GM12864 (cell line): Measurements from ENCODE around the gene HTR3E.
"Not testable (repeated sequence)": the region's sequence is repeated elsewhere in the genome, so short reads cannot be mapped to it uniquely, and the experiment has no call there.

Experiments used
- DNase-seq: peaks from one replicate; pipeline ENCODE4 v3.0.0-alpha.2; 2011; ENCODE audit warnings: low read depth
- H3K4me3 ChIP-seq: 2 replicates; pipeline ENCODE4 v1.5.1; 2011; ENCODE audit warnings: mild to moderate bottlenecking, low read depth, low read length, control low read depth
- TF ChIP-seq, protein P1 (sequence below): IDR thresholded peaks from 2 replicates; pipeline ENCODE4 v1.5.1; 2011; ENCODE audit warnings: low read depth, mild to moderate bottlenecking, moderate library complexity, low read length, control low read depth, inconsistent platforms; ENCODE audit errors: missing control alignments

Gene HTR3E

DNA sequence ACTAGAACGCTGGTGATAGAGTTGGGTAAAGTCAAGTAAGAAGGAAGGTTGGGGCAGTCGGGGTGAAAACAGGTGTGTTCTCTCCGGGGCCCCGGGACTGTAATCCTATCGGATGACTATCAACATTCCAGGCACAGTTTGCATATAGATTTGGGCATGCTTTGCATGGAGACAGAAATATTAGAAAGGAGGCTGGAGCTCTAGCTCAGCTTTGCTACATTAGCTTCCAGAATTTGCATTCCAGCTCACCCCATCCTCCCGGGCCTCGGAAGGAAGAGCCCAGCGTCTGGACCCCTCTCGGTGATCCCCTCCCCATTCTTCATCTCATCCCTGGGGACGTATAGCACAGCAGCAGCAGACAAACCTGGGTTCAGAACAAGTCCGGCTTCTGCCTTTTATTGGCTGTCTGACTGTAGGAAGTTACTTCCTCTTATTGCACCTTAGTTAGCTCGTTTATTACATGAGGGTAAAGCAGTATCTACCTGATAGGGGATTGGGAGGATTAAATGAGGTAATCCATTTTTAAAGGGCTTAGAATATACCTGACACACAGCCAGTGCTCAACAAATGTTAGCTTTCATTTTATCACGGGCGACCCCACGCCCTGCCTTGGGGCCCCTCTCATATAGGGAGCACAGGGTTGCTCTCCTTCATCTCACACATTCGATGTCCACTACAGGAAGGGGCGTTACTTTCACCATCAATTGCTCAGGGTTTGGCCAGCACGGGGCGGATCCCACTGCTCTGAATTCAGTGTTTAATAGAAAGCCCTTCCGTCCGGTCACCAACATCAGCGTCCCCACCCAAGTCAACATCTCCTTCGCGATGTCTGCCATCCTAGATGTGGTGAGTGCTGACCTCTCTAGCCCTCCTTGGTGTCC is 3.2 kb downstream of the HTR3E start:
- no peak for DNase-seq
- no peak overlapping the region for H3K4me3 ChIP-seq
- TF ChIP-seq, protein P1, sequence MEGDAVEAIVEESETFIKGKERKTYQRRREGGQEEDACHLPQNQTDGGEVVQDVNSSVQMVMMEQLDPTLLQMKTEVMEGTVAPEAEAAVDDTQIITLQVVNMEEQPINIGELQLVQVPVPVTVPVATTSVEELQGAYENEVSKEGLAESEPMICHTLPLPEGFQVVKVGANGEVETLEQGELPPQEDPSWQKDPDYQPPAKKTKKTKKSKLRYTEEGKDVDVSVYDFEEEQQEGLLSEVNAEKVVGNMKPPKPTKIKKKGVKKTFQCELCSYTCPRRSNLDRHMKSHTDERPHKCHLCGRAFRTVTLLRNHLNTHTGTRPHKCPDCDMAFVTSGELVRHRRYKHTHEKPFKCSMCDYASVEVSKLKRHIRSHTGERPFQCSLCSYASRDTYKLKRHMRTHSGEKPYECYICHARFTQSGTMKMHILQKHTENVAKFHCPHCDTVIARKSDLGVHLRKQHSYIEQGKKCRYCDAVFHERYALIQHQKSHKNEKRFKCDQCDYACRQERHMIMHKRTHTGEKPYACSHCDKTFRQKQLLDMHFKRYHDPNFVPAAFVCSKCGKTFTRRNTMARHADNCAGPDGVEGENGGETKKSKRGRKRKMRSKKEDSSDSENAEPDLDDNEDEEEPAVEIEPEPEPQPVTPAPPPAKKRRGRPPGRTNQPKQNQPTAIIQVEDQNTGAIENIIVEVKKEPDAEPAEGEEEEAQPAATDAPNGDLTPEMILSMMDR, result no peak

DNA sequence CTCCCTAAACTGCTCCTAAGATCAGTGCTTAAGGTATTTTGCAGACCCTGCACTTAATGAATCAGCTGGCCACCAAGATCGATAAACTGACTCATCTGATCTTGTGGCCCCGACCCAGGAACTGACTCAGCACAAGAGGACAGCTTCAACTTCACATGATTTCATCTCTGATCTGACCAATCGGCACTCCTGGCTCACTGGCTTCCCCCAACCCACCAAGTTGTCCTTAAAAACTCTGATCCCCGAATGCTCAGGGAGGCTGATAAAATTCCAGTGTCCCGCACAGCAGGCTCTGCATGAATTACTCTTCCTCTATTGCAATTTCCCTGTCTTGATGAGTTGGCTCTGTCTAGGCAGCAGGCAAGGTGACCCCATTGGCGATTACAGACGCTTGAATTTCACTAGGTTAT is 13.5 kb downstream of the HTR3E start:
- no peak overlapping the region for H3K4me3 ChIP-seq
- no peak for DNase-seq

DNA sequence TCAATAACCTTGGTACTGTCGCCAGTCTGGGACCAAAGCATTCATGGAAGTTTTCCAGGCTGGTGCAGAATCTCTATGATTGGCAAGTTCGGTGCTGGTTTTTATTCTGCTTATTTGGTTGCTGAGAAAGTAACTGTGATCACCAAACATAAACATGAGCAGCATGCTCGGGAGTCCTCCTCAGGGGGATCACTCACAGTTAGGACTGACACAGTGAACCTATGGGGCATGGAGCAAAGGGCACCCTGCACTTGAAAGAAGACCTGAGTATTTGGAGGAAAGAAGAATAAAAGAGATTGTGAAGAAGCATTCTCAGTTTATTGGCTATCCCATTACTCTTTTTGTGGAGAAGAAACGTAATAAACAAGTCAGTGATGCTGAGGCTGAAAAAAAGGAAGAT is 19.2 kb downstream of the HTR3E start:
- TF ChIP-seq, protein P1, result no peak
- DNase-seq, result no peak
- H3K4me3 ChIP-seq, result no peak overlapping the region

More for the DNA sequence above, 13.5 kb downstream of the HTR3E start:
- TF ChIP-seq, protein P1, result no peak

DNA sequence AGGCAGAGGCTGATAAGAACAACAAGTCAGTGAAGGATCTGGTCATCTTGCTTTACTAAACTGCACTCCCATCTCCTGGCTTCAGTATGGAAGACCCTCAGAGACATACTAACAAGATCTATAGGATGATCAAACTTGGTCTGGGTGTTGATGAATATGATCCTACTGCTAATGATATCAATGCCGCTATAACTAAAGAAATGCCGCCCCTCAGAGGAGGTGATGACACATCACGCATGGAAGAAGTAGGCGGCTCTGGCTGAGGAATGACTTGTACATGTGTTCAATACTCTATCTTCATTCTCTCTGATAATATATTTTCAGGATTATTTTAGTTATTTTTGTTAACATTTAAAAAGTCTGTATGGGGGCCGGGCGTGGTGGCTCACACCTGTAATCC is 20.8 kb downstream of the HTR3E start:
- no peak for DNase-seq
- no peak overlapping the region for H3K4me3 ChIP-seq
- TF ChIP-seq, protein P1, result no peak

DNA sequence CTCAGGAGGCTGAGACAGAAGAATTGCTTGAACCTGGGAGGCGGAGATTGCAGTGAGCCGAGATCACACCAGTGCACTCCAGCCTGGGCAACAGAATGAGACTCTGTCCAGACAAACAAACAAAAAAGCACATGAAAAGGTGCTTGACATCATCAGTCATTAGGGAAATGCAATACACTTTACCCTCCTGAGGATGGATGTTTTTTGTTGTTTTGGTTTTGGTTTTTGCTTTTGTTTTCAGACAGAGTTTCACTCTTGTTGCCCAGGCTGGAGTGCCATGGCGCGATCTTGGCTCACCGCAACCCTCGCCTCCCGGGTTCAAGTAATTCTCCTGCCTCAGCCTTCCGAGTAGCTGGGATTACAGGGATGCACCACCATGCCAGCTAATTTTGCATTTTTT is 24.2 kb downstream of the HTR3E start:
- not testable (repeated sequence) for H3K4me3 ChIP-seq, DNase-seq

DNA sequence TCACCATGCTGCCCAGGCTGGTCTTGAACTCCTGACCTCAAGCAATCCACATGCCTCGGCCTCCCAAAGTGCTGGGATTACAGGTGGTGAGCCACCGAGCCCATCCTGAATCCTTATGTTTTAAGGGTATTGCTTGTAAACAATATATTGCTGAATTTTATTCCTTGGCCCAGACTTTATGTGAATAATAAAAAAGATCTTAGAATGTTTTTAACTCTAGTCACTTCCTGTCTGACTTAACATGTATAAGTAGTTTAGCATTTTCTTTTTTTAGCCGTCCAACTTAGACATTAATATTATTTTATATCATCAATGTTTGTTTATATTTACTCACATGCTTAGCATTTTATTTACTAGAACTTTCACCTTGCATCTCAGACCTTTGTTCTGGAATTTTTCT is 29.1 kb downstream of the HTR3E start:
- H3K4me3 ChIP-seq, result no peak overlapping the region
- no peak for DNase-seq
- TF ChIP-seq, protein P1, result no peak

DNA sequence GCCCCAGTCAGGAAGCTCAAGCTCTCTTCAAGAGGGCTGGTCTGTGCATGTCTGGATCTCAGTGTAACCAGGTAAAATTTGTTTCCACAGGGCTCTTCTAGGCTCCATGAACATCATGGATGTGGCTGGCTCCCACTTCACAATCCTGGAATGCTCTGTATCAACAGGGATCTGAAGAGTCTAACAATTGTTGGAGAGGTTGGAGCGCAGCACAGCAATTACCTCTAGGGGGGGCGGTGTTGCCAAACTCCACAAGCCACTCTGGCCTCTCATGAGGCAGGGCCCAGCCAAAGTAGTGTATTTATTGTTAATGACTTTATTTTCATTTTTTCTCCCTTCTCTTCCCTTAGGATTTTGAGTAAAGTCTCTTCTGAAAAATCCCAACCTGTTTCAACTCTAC is 32.1 kb downstream of the HTR3E start:
- TF ChIP-seq, protein P1, result peak; percentile 53
- no peak for DNase-seq

More for the DNA sequence above, 32.1 kb downstream of the HTR3E start:
- no peak overlapping the region for H3K4me3 ChIP-seq
